Lower leg skin (tissue), 4 donors: Measurements from ENCODE around the gene ZBTB47. TPM values are rescaled to one million over a fixed set of nuclear protein-coding genes. Genes with fewer than 3 reads are reported as not detected.

Experiments
- DNase-seq, 2 donors: peaks; one replicate each; pipeline ENCODE4 v3.0.0-alpha.2; 2019; ENCODE audit warnings: low spot score in 2 of 2
- H3K4me3 ChIP-seq: fragments of 200-600 bp; sonication (generic); 2 replicates; pipeline ENCODE4 v1.5.1; 2017; ENCODE audit warnings: mild to moderate bottlenecking, low read depth; ENCODE audit not compliant: poor library complexity, severe bottlenecking
- POLR2A ChIP-seq, 2 donors: fragments of 450-650 bp; IDR thresholded peaks; one replicate each; pipeline ENCODE4 v1.6.1; 2016 to 2017; ENCODE audit warnings: antibody characterized with exemption in 2 of 2, mild to moderate bottlenecking in 1 of 2, moderate library complexity in 1 of 2
- WGBS, 2 donors: methylation state at CpG; one replicate each; pipeline ENCODE4 v1.1.5; 2018; 5-methylcytosine and 5-hydroxymethylcytosine counted together
- intact Hi-C: fragments of 100-400 bp; cut with DNase I; formaldehyde crosslinking; loops from one replicate; pipeline ENCODE4 v1.15.0; 2023; ENCODE audit warnings: low total_unique reads
- total RNA-seq, 4 donors: library from RNA; depleted of rRNA; stranded (reverse); fragments of >200 nt; gene quantifications; one replicate each; pipeline ENCODE4 v1.1.0, GENCODE V29; 2016
- TF ChIP-seq, protein P1 (sequence below), 3 donors: fragments of 450-650 bp; IDR thresholded peaks; one replicate each; pipeline ENCODE4 v1.5.1; 2016; ENCODE audit warnings: antibody characterized with exemption in 3 of 3, mild to moderate bottlenecking in 3 of 3, moderate library complexity in 2 of 3

ZBTB47 gene
- total RNA-seq, 4 donors from 2014 or later = 14.4 to 25.8 (median 21.2) TPM

DNA sequence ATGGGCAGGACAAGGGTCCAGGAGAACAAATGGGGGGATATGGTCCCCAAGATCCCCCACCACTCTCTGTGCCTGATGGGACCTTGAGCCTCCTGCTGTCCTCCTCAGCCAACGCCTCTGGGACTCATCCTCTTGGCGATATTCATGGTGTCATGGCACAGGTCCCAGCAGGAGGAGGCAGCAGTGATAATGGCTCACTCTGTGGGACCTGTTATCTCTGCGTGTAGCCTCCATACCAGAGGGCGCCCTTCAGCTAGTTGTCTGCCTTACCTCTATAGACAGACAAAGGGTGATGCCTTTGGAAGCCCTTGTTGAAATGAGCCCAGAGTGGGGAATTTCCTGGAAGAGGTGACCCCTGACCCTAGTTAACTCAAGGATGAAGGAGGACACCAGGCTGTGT is 7.4 kb downstream of the ZBTB47 start:
- no peak for DNase-seq
- 55 to 67% methylated on average over 4 of the region's 4 CpGs for WGBS, 2 donors
- H3K4me3 ChIP-seq = no peak overlapping the region
- intact Hi-C loops = no loop called here
- TF ChIP-seq POLR2A (IDR thresholded peaks at IDR 0.05) = no peak
- TF ChIP-seq, protein P1, sequence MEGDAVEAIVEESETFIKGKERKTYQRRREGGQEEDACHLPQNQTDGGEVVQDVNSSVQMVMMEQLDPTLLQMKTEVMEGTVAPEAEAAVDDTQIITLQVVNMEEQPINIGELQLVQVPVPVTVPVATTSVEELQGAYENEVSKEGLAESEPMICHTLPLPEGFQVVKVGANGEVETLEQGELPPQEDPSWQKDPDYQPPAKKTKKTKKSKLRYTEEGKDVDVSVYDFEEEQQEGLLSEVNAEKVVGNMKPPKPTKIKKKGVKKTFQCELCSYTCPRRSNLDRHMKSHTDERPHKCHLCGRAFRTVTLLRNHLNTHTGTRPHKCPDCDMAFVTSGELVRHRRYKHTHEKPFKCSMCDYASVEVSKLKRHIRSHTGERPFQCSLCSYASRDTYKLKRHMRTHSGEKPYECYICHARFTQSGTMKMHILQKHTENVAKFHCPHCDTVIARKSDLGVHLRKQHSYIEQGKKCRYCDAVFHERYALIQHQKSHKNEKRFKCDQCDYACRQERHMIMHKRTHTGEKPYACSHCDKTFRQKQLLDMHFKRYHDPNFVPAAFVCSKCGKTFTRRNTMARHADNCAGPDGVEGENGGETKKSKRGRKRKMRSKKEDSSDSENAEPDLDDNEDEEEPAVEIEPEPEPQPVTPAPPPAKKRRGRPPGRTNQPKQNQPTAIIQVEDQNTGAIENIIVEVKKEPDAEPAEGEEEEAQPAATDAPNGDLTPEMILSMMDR (IDR thresholded peaks at IDR 0.05) = no peak

DNA sequence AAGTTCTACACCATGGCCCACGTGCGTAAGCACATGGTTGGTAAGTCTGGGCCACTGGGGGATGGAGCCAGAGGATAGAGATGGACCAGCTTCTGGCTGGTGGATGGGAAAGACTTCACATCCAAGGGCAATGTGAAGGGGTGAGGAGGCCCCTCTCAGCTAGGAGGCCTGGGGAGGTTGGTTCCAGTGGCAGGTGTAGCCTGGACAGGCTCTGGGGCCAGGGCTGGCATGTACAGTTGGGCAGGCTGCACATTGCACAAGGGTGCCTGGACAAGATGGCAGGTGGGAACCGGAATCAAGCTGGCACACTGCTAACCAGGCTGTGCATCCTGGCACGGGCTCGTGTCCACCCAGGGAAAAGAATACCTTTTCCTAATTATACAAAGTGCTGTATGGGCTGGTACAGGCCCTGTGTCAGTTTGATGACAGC is 8.1 kb downstream of the ZBTB47 start:
- intact Hi-C loops = no loop called here
- 88 to 91% methylated on average over 5 of the region's 5 CpGs for WGBS, 2 donors
- TF ChIP-seq, protein P1 (IDR thresholded peaks at IDR 0.05) = no peak
- TF ChIP-seq POLR2A (IDR thresholded peaks at IDR 0.05) = no peak
- DNase-seq = peak in 1 of 2 donors; percentile 76
- no peak overlapping the region for H3K4me3 ChIP-seq

DNA sequence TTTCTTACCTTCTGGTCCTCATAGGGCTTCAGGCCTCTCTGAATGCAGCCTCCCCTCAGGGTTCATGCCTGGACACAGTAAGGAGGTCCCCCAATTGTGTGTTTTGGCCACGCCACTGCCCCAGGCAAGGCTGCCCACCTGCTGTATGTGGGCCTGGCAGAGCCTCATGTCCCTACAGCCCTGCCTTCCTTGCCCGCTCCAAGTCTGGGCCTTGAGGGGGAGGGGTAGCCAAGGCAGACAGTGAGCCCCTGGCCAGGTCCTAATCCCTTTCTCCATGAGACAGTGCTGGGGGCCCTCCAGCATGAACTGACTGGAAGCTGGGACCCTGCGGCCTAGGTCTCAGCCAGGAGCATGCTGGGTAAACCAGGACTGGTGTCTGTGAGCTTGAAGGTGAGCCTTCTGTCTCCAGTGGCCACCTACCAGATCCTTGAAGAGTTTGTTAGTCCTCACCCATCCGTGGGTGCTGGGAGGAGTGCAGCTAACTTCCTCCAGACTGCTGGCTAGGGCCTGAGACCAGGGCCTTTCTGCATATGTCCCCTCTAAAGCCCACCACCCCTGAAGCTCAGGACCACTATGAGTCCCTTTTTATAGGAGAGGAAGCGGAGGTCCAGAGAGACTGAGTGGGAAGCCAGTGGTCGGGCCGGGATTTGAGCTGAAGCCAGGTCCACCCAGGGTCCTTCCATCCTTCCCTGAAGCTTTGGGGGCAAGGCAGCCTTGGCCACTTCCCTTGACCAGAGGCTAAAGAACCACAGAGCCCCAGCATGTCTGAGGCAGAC is 8.7 kb downstream of the ZBTB47 start:
- peak in 1 of 2 donors; percentile 82 for DNase-seq
- TF ChIP-seq POLR2A (IDR thresholded peaks at IDR 0.05) = no peak
- TF ChIP-seq, protein P1 (IDR thresholded peaks at IDR 0.05) = no peak
- intact Hi-C loops = no loop called here
- H3K4me3 ChIP-seq = no peak overlapping the region
- WGBS, 2 donors = 82 to 89% methylated on average over 6 to 7 of the region's 7 CpGs

- H3K4me3 ChIP-seq = no peak overlapping the region
- DNase-seq = peak in 1 of 2 donors; percentile 81
- intact Hi-C loops = no loop called here
- TF ChIP-seq POLR2A (IDR thresholded peaks at IDR 0.05) = no peak
- TF ChIP-seq, protein P1 (IDR thresholded peaks at IDR 0.05) = no peak
- 81 to 91% methylated on average over 11 to 12 of the region's 12 CpGs for WGBS, 2 donors
Observed at GRCh38 chr3:42662813-42663535, 9.5 kb downstream of the ZBTB47 start.

- intact Hi-C loops = no loop called here
- no peak overlapping the region for H3K4me3 ChIP-seq
- WGBS, 2 donors = 80 to 90% methylated on average over 19 to 38 of the region's 38 CpGs
- peak in 1 of 2 donors; percentile 81 for DNase-seq
- no peak for TF ChIP-seq POLR2A (IDR thresholded peaks at IDR 0.05)
- TF ChIP-seq, protein P1 (IDR thresholded peaks at IDR 0.05) = no peak
Observed at GRCh38 chr3:42663581-42664437, 10.3 kb downstream of the ZBTB47 start.
